Activated naive CD4-positive, alpha-beta T cell (primary cell): ENCODE results near the gene USH1C.

ENCODE experiments used
- DNase-seq, 4 experiments: peaks; one replicate each; lab custom pipeline; 2025; lab: John Stamatoyannopoulos, UW

Gene USH1C

GRCh38 chr11:17526326-17526725, 17.9 kb downstream of the USH1C start:
- no peak for DNase-seq

- no peak for DNase-seq
These were observed 18.6 kb downstream of the USH1C start for GRCh38 chr11:17525570-17525969.

GRCh38 chr11:17524221-17524620, 20.0 kb downstream of the USH1C start:
- DNase-seq = no peak

- DNase-seq = no peak
These were observed 21.6 kb downstream of the USH1C start for GRCh38 chr11:17522655-17523054.

GRCh38 chr11:17521106-17521900, 22.9 kb downstream of the USH1C start:
- DNase-seq = no peak

GRCh38 chr11:17519061-17519885, 24.9 kb downstream of the USH1C start:
- DNase-seq = no peak

GRCh38 chr11:17518366-17518765, 25.9 kb downstream of the USH1C start:
- no peak for DNase-seq

- DNase-seq = no peak
These were observed 27.0 kb downstream of the USH1C start for GRCh38 chr11:17517186-17517585.

- DNase-seq = no peak
These were observed 27.6 kb downstream of the USH1C start for GRCh38 chr11:17516551-17517150.

GRCh38 chr11:17515443-17516176, 28.6 kb downstream of the USH1C start:
- DNase-seq = no peak

- DNase-seq = no peak
These were observed 29.7 kb downstream of the USH1C start for GRCh38 chr11:17514476-17514875.

GRCh38 chr11:17513853-17514252, 30.4 kb downstream of the USH1C start:
- DNase-seq = no peak

- no peak for DNase-seq
These were observed 32.1 kb downstream of the USH1C start for GRCh38 chr11:17512101-17512500.

GRCh38 chr11:17511571-17511970, 32.6 kb downstream of the USH1C start:
- no peak for DNase-seq

- no peak for DNase-seq
These were observed 33.6 kb downstream of the USH1C start for GRCh38 chr11:17510507-17511206.

- DNase-seq = no peak
These were observed 35.4 kb downstream of the USH1C start for GRCh38 chr11:17508791-17509190.

GRCh38 chr11:17508306-17508705, 35.9 kb downstream of the USH1C start:
- no peak for DNase-seq

GRCh38 chr11:17507773-17508172, 36.4 kb downstream of the USH1C start:
- DNase-seq = no peak

- no peak for DNase-seq
These were observed 37.3 kb downstream of the USH1C start for GRCh38 chr11:17506942-17507341.

GRCh38 chr11:17506314-17506713, 37.9 kb downstream of the USH1C start:
- no peak for DNase-seq

GRCh38 chr11:17505146-17505545, 39.1 kb downstream of the USH1C start:
- DNase-seq = no peak
